K562 (cell line): Measurements from ENCODE around the gene CDKN2C. TPM values are rescaled to one million over a fixed set of nuclear protein-coding genes. Genes with fewer than 3 reads are reported as not detected.
A peak's percentile ranks its signal among the peaks of the same experiment; 100 is the strongest.

ENCODE experiments used
- ARID2 ChIP-seq: fragments of 450-650 bp; IDR thresholded peaks from 2 replicates; pipeline ENCODE4 v1.6.1; 2017; ENCODE audit warnings: antibody characterized with exemption, mild to moderate bottlenecking
- ARNT ChIP-seq, 2 experiments: fragments of 450-650 bp; IDR thresholded peaks; 2 replicates each; pipeline ENCODE4 v1.6.1; 2016; ENCODE audit warnings: mild to moderate bottlenecking in 1 of 2
- ATF1 ChIP-seq, 2 experiments: fragments of 450-650 bp in 1 of 2; IDR thresholded peaks; 2 replicates each; pipeline ENCODE4 v1.6.1; 2016; ENCODE audit warnings: missing compliant biosample characterization in 1 of 2, missing genetic modification characterization in 1 of 2
- BRF1 ChIP-seq: IDR thresholded peaks from 3 replicates; pipeline ENCODE4 v1.6.1; 2011; ENCODE audit warnings: borderline replicate concordance, mild to moderate bottlenecking; ENCODE audit not compliant: insufficient read length; ENCODE audit errors: extremely low read depth
- CBFB ChIP-seq: sonication (generic); formaldehyde crosslinking; IDR thresholded peaks from 2 replicates; pipeline ENCODE4 v1.4.0; 2020; ENCODE audit warnings: mild to moderate bottlenecking, missing genetic modification reagents
- COPS2 ChIP-seq: fragments of 450-650 bp; conservative IDR thresholded peaks from 2 replicates; pipeline ENCODE4 v1.6.1; 2016; ENCODE audit warnings: mild to moderate bottlenecking, moderate library complexity
- DIDO1 ChIP-seq: fragments of 450-650 bp; IDR thresholded peaks from 2 replicates; pipeline ENCODE4 v1.6.1; 2016; ENCODE audit warnings: low read depth, missing biosample characterization, missing genetic modification characterization
- ELF2 ChIP-seq: fragments of 250-450 bp; sonication (Bioruptor Pico); IDR thresholded peaks from 2 replicates; pipeline ENCODE4 v1.5.0; 2021; ENCODE audit warnings: mild to moderate bottlenecking
- ETV6 ChIP-seq, 3 experiments: fragments of 150-350 bp in 1 of 3; sonication (generic) in 1 of 3; formaldehyde crosslinking in 1 of 3; IDR thresholded peaks; 2 replicates each; pipeline versions ENCODE4 v1.6.1 to v1.8.0; 2014 to 2022; ENCODE audit warnings: borderline replicate concordance in 2 of 3, low read depth in 2 of 3, antibody characterized with exemption in 1 of 3, low read length in 1 of 3, mild to moderate bottlenecking in 1 of 3, missing genetic modification reagents in 1 of 3
- FOXA3 ChIP-seq, 2 experiments: fragments of 450-650 bp in 1 of 2; sonication (generic) in 1 of 2; formaldehyde crosslinking; IDR thresholded peaks in 1 of 2; conservative IDR thresholded peaks in 1 of 2; 2 replicates each; pipeline versions ENCODE4 v1.4.0 to v1.8.0; 2020 to 2022; ENCODE audit warnings: mild to moderate bottlenecking in 2 of 2, missing genetic modification reagents in 1 of 2
- HDAC3 ChIP-seq: fragments of 450-650 bp; IDR thresholded peaks from 2 replicates; pipeline ENCODE4 v1.6.1; 2018; ENCODE audit warnings: borderline replicate concordance, mild to moderate bottlenecking, moderate library complexity; ENCODE audit not compliant: partially characterized antibody
- MYNN ChIP-seq, 2 experiments: sonication (generic); formaldehyde crosslinking in 1 of 2; IDR thresholded peaks; 2 replicates each; pipeline versions ENCODE4 v1.5.0 to v1.6.1; 2016 to 2020; ENCODE audit warnings: antibody characterized with exemption in 1 of 2, missing genetic modification reagents in 1 of 2
- NCOA4 ChIP-seq: fragments of 450-650 bp; IDR thresholded peaks from 2 replicates; pipeline ENCODE4 v1.6.1; 2018; ENCODE audit warnings: mild to moderate bottlenecking; ENCODE audit not compliant: partially characterized antibody
- PHF20 ChIP-seq: fragments of 450-650 bp; IDR thresholded peaks from 2 replicates; pipeline ENCODE4 v1.6.1; 2018; ENCODE audit not compliant: partially characterized antibody
- PPARD ChIP-seq: fragments of 250-450 bp; sonication (Bioruptor Pico); IDR thresholded peaks from 2 replicates; pipeline ENCODE4 v1.8.0; 2022; ENCODE audit warnings: inconsistent platforms, mild to moderate bottlenecking, moderate library complexity
- RCOR1 ChIP-seq, 2 experiments: IDR thresholded peaks; 2 replicates each; pipeline ENCODE4 v1.6.1; 2012; ENCODE audit warnings: low read depth in 2 of 2, low read length in 2 of 2, borderline replicate concordance in 1 of 2, improper control_type of control experiment in 1 of 2
- RNF2 ChIP-seq: sonication (generic); IDR thresholded peaks from 2 replicates; pipeline ENCODE4 v1.6.1; 2016
- TEAD2 ChIP-seq: fragments of 450-650 bp; IDR thresholded peaks from 2 replicates; pipeline ENCODE4 v1.6.1; 2016; ENCODE audit warnings: missing genetic modification characterization, control low read depth, missing compliant biosample characterization
- THRAP3 ChIP-seq: fragments of 450-650 bp; IDR thresholded peaks from 2 replicates; pipeline ENCODE4 v1.6.1; 2016; ENCODE audit warnings: mild to moderate bottlenecking, inconsistent platforms, borderline replicate concordance
- YY1 ChIP-seq, 3 experiments: IDR thresholded peaks; 2 replicates each; pipeline ENCODE4 v1.6.1; 2011; ENCODE audit warnings: low read length in 2 of 3, mild to moderate bottlenecking in 2 of 3, moderate library complexity in 2 of 3, borderline replicate concordance in 1 of 3, control low read depth in 1 of 3, low read depth in 1 of 3; ENCODE audit not compliant: insufficient read depth in 3 of 3, insufficient replicate concordance in 2 of 3, control insufficient read depth in 1 of 3, insufficient read length in 1 of 3; ENCODE audit errors: extremely low read depth in 1 of 3
- ZBTB33 ChIP-seq: sonication (generic); formaldehyde crosslinking; IDR thresholded peaks from 2 replicates; pipeline ENCODE4 v1.8.1; 2023; ENCODE audit warnings: mild to moderate bottlenecking, missing genetic modification reagents
- ZNF12 ChIP-seq: sonication (generic); formaldehyde crosslinking; IDR thresholded peaks from 2 replicates; pipeline ENCODE4 v1.4.0; 2020; ENCODE audit warnings: mild to moderate bottlenecking, missing genetic modification reagents
- ZNF277 ChIP-seq: fragments of 250-450 bp; sonication (Bioruptor Pico); IDR thresholded peaks from 2 replicates; pipeline ENCODE4 v1.8.0; 2022; ENCODE audit warnings: inconsistent platforms, mild to moderate bottlenecking, moderate library complexity, borderline replicate concordance
- ZNF583 ChIP-seq: fragments of 250-450 bp; sonication (Bioruptor Pico); IDR thresholded peaks from 2 replicates; pipeline ENCODE4 v1.4.0; 2020
- ZSCAN32 ChIP-seq: fragments of 450-650 bp; formaldehyde crosslinking; IDR thresholded peaks from 2 replicates; pipeline ENCODE4 v1.4.0; 2020; ENCODE audit warnings: mild to moderate bottlenecking, moderate library complexity
- polyA plus RNA-seq, 8 experiments: library from polyadenylated mRNA; depleted of rRNA in 4 of 8; stranded (reverse) in 5 of 8; unstranded in 3 of 8; fragments of >200 nt; fragmentation: Nextera tagmentation in 2 of 8; fragmentation: Illumina TruSeq in 1 of 8; extraction: Ambion mirVana in 2 of 8; extraction: Trizol in 1 of 8; gene quantifications; 2 replicates each; pipeline versions ENCODE4 v1.2.1 to v1.2.3, GENCODE V29; 2011 to 2014; ENCODE audit warnings: inconsistent platforms in 1 of 8, missing spikeins in 1 of 8
- total RNA-seq, 7 experiments: library from RNA; depleted of rRNA in 6 of 7; stranded (reverse); fragments of >200 nt in 6 of 7; fragmentation: Illumina TruSeq in 2 of 7; extraction: Trizol in 2 of 7; gene quantifications; 2 replicates each; pipeline versions ENCODE4 v1.2.1 to v1.2.3, GENCODE V29; 2011 to 2021; ENCODE audit warnings: low replicate concordance in 1 of 7

CDKN2C gene
- total and polyA plus RNA-seq, 9 of the 15 experiments (the other 6 are each of a cell fraction or from before 2014, with no cell fraction given), result 11.9 to 74.3 (median 45.9) TPM

GRCh38 chr1:50968821-50969610 lies 1.0 kb upstream of the CDKN2C start (continued):
- TF ChIP-seq FOXA3 (CRISPR knock-in tag; conservative IDR thresholded peaks at IDR 0.05 in 1 of 2, IDR thresholded peaks at IDR 0.05 in 1 of 2) (no peak), RCOR1 (IDR thresholded peaks at IDR 0.05; ENCODE audit: borderline replicate concordance in 1 of 2, low read depth in 2 of 2, low read length in 2 of 2) (no peak), ZNF12 (CRISPR knock-in tag) (no peak), BRF1 (no peak), CBFB (CRISPR knock-in tag) (no peak), ZBTB33 (CRISPR knock-in tag) (no peak), HDAC3 (no peak), MYNN (IDR thresholded peaks at IDR 0.05) (peak; percentile 73; the same call in 1 of the 2 replicates), MYNN (CRISPR knock-in tag; IDR thresholded peaks at IDR 0.05) (no peak), ELF2 (no peak), TEAD2 (tag) (no peak), ARNT (IDR thresholded peaks at IDR 0.05) (peak in 1 of 2 experiments; percentile 50; a peak in 1 of 4 replicates), ETV6 (IDR thresholded peaks at IDR 0.05; ENCODE audit: borderline replicate concordance in 1 of 2, low read depth in 2 of 2, low read length in 1 of 2) (no peak), ETV6 (CRISPR knock-in tag; IDR thresholded peaks at IDR 0.05; ENCODE audit: borderline replicate concordance) (no peak), PPARD (CRISPR knock-in tag) (no peak), ZNF277 (CRISPR knock-in tag) (no peak), DIDO1 (tag) (no peak), ZSCAN32 (CRISPR knock-in tag) (no peak), RNF2 (no peak), COPS2 (no peak), ZNF583 (CRISPR knock-in tag) (peak; percentile 56), NCOA4 (no peak), PHF20 (peak; percentile 9), YY1 (IDR thresholded peaks at IDR 0.05; ENCODE audit: borderline replicate concordance in 1 of 3, control insufficient read depth in 1 of 3, extremely low read depth in 1 of 3, insufficient read depth in 3 of 3, insufficient read length in 1 of 3, insufficient replicate concordance in 2 of 3, low read depth in 1 of 3, low read length in 2 of 3) (no peak), ARID2 (0 out of 2 replicates have a peak, but pooled peaks have one; percentile 13), ATF1 (CRISPR knock-in tag; IDR thresholded peaks at IDR 0.05) (no peak), ATF1 (tag; IDR thresholded peaks at IDR 0.05) (no peak), THRAP3 (no peak)
